H1 (cell line): Measurements from ENCODE around the gene DCTPP1. TPM values are rescaled to one million over a fixed set of nuclear protein-coding genes. Genes with fewer than 3 reads are reported as not detected.

Experiments used
- CTCF ChIA-PET: fragments of 300-600 bp; sonication (Branson Sonifier 250); formaldehyde crosslinking; loops from one replicate; lab custom pipeline; 2021; ENCODE audit not compliant: partially characterized antibody; lab: Charles Lee
- POLR2A ChIA-PET: fragments of 300-600 bp; sonication (Branson Sonifier 250); formaldehyde crosslinking; loops from one replicate; lab custom pipeline; 2021; ENCODE audit warnings: inconsistent platforms; ENCODE audit not compliant: partially characterized antibody; lab: Charles Lee
- DNase-seq, 2 experiments: peaks; one replicate each; pipeline versions ENCODE4 v3.0.0 to v3.0.0-alpha.2; 2010 to 2022; ENCODE audit warnings: low spot score in 2 of 2, low read depth in 1 of 2, mixed read lengths in 1 of 2
- FAIRE-seq: peaks from 2 replicates; lab custom pipeline; 2011; peaks lifted over from hg19 to GRCh38; lab: Jason Lieb, UNC
- H2AFZ ChIP-seq: 2 replicates; pipeline ENCODE4 v1.8.1; 2012; ENCODE audit warnings: low read length, inconsistent platforms
- H2AK5ac ChIP-seq: 2 replicates; pipeline ENCODE4 v1.6.1; 2013; ENCODE audit warnings: low read depth, low read length
- H2BK120ac ChIP-seq: replicated peaks from 2 replicates; pipeline ENCODE3; 2013; ENCODE audit warnings: low read depth, low read length, inconsistent platforms
- H2BK12ac ChIP-seq: 2 replicates; pipeline ENCODE4 v1.6.1; 2013; ENCODE audit warnings: low read depth, low read length
- H2BK15ac ChIP-seq: 2 replicates; pipeline ENCODE4 v1.6.1; 2013; ENCODE audit warnings: low read length
- H2BK20ac ChIP-seq: 2 replicates; pipeline ENCODE4 v1.6.1; 2013; ENCODE audit warnings: low read length
- H2BK5ac ChIP-seq: 2 replicates; pipeline ENCODE4 v1.6.1; 2013; ENCODE audit warnings: low read depth, low read length
- H3K14ac ChIP-seq: 2 replicates; pipeline ENCODE4 v1.6.1; 2013; ENCODE audit warnings: inconsistent platforms; ENCODE audit not compliant: insufficient read length
- H3K18ac ChIP-seq: 2 replicates; pipeline ENCODE4 v1.6.1; 2013; ENCODE audit warnings: low read length; ENCODE audit errors: extremely low read depth
- H3K23ac ChIP-seq: 2 replicates; pipeline ENCODE4 v1.6.1; 2013; ENCODE audit warnings: inconsistent platforms; ENCODE audit not compliant: insufficient read length
- H3K23me2 ChIP-seq: 2 replicates; pipeline ENCODE4 v1.6.1; 2013; ENCODE audit warnings: low read depth, low read length
- H3K27ac ChIP-seq: 2 replicates; pipeline ENCODE4 v1.6.1; 2011; ENCODE audit warnings: low read depth, low read length, inconsistent platforms
- H3K27me3 ChIP-seq, 4 experiments: replicated peaks in 1 of 4; 1 replicate in 1 of 4; 2 replicates in 3 of 4; pipeline versions ENCODE4 v1.6.1 to v1.8.1; 2011 to 2013; ENCODE audit warnings: low read length in 3 of 4, mild to moderate bottlenecking in 3 of 4, inconsistent platforms in 2 of 4, mixed read lengths in 2 of 4, moderate library complexity in 1 of 4; ENCODE audit not compliant: control insufficient read depth in 3 of 4, insufficient read depth in 3 of 4; ENCODE audit errors: extremely low read depth in 1 of 4
- H3K36me3 ChIP-seq, 4 experiments: 2 replicates each; pipeline versions ENCODE4 v1.6.1 to v1.8.1; 2011 to 2013; ENCODE audit warnings: mild to moderate bottlenecking in 4 of 4, low read length in 3 of 4, moderate library complexity in 2 of 4, control low read depth in 1 of 4, inconsistent platforms in 1 of 4; ENCODE audit not compliant: insufficient read depth in 4 of 4, control insufficient read depth in 2 of 4
- H3K4ac ChIP-seq: replicated peaks from 2 replicates; pipeline ENCODE3; 2013; ENCODE audit warnings: low read length, low read depth, mixed read lengths, inconsistent platforms; ENCODE audit not compliant: insufficient read length
- H3K4me1 ChIP-seq, 4 experiments: replicated peaks in 1 of 4; 1 replicate in 1 of 4; 2 replicates in 3 of 4; pipeline versions ENCODE4 v1.6.1 to v1.8.1; 2011 to 2013; ENCODE audit warnings: low read length in 3 of 4, inconsistent platforms in 2 of 4, mixed read lengths in 1 of 4; ENCODE audit not compliant: insufficient read depth in 4 of 4, control insufficient read depth in 3 of 4
- H3K4me2 ChIP-seq, 2 experiments: 2 replicates each; pipeline versions ENCODE4 v1.6.1 to v1.8.1; 2011 to 2013; ENCODE audit warnings: low read depth in 2 of 2, low read length in 2 of 2, control low read depth in 1 of 2, inconsistent platforms in 1 of 2, mild to moderate bottlenecking in 1 of 2; ENCODE audit not compliant: insufficient read depth in 1 of 2
- H3K4me3 ChIP-seq, 4 experiments: fragments of 200-600, 300-600 bp in 1 of 4; sonication (generic), shearing (Covaris generic), sonication (Bioruptor Twin) in 1 of 4; 2 replicates each; pipeline versions ENCODE4 v1.5.1 to v1.8.1; 2011 to 2016; ENCODE audit warnings: low read length in 4 of 4, low read depth in 3 of 4, control low read depth in 2 of 4, inconsistent platforms in 2 of 4, mild to moderate bottlenecking in 2 of 4, mixed read lengths in 1 of 4, moderate library complexity in 1 of 4; ENCODE audit not compliant: insufficient read depth in 2 of 4; ENCODE audit errors: extremely low read depth in 1 of 4
- H3K56ac ChIP-seq: replicated peaks from 2 replicates; pipeline ENCODE3; 2013; ENCODE audit warnings: low read depth, mild to moderate bottlenecking, mixed read lengths, low read length, inconsistent platforms; ENCODE audit not compliant: insufficient read length
- H3K79me1 ChIP-seq: 2 replicates; pipeline ENCODE4 v1.6.1; 2013; ENCODE audit warnings: low read depth, low read length, control low read depth
- H3K79me2 ChIP-seq, 2 experiments: 2 replicates each; pipeline versions ENCODE4 v1.6.1 to v1.8.1; 2012 to 2013; ENCODE audit warnings: low read length in 2 of 2, mild to moderate bottlenecking in 2 of 2, inconsistent platforms in 1 of 2; ENCODE audit not compliant: insufficient read depth in 2 of 2, control insufficient read depth in 1 of 2
- H3K9ac ChIP-seq, 4 experiments: replicated peaks in 1 of 4; 1 replicate in 1 of 4; 2 replicates in 3 of 4; pipeline versions ENCODE4 v1.6.1 to v1.8.1; 2011 to 2013; ENCODE audit warnings: low read depth in 3 of 4, low read length in 3 of 4, control low read depth in 2 of 4, mild to moderate bottlenecking in 2 of 4, moderate library complexity in 2 of 4, inconsistent platforms in 1 of 4; ENCODE audit errors: extremely low read depth in 1 of 4
- H3K9me3 ChIP-seq, 2 experiments: 2 replicates each; pipeline versions ENCODE4 v1.6.1 to v1.8.1; 2012 to 2013; ENCODE audit warnings: mild to moderate bottlenecking in 2 of 2, moderate library complexity in 2 of 2, control low read depth in 1 of 2, inconsistent platforms in 1 of 2, low read depth in 1 of 2, low read length in 1 of 2, mixed read lengths in 1 of 2; ENCODE audit not compliant: insufficient read depth in 2 of 2
- H4K20me1 ChIP-seq, 2 experiments: replicated peaks in 1 of 2; 2 replicates each; pipeline versions ENCODE3 to v1.8.1; 2011 to 2013; ENCODE audit warnings: inconsistent platforms in 2 of 2, low read length in 2 of 2, mild to moderate bottlenecking in 1 of 2; ENCODE audit not compliant: insufficient read depth in 2 of 2, control insufficient read depth in 1 of 2
- H4K5ac ChIP-seq: 2 replicates; pipeline ENCODE4 v1.6.1; 2013; ENCODE audit warnings: low read length, low read depth, mixed read lengths, inconsistent platforms; ENCODE audit not compliant: insufficient read length
- H4K8ac ChIP-seq: 2 replicates; pipeline ENCODE4 v1.8.0; 2013; ENCODE audit warnings: mild to moderate bottlenecking, moderate library complexity, low read length, inconsistent platforms; ENCODE audit not compliant: insufficient read depth; ENCODE audit errors: extremely low read depth
- H4K91ac ChIP-seq: replicated peaks from 2 replicates; pipeline ENCODE3; 2013; ENCODE audit warnings: low read length, mixed read lengths, inconsistent platforms; ENCODE audit not compliant: insufficient read length
- ASH2L ChIP-seq: fragments of 200-600, 300-600 bp; sonication (generic); IDR thresholded peaks from one replicate; pipeline ENCODE4 v1.7.1; 2017; ENCODE audit warnings: low read length
- BACH1 ChIP-seq: IDR thresholded peaks from 2 replicates; pipeline ENCODE4 v1.6.1; 2012; ENCODE audit warnings: low read length, improper control_type of control experiment
- BCL11A ChIP-seq, 2 experiments: IDR thresholded peaks; one replicate each; pipeline ENCODE4 v1.6.1; 2011; ENCODE audit warnings: low read depth in 2 of 2, low read length in 2 of 2, mild to moderate bottlenecking in 2 of 2
- CREB1 ChIP-seq: IDR thresholded peaks from 2 replicates; pipeline ENCODE4 v1.6.1; 2012; ENCODE audit warnings: inconsistent platforms
- GABPA ChIP-seq: IDR thresholded peaks from 2 replicates; pipeline ENCODE4 v1.6.1; 2011; ENCODE audit warnings: mild to moderate bottlenecking, low read length, moderate library complexity, borderline replicate concordance; ENCODE audit not compliant: insufficient read depth
- JUN ChIP-seq: IDR thresholded peaks from 2 replicates; pipeline ENCODE4 v1.6.1; 2011; ENCODE audit warnings: low read depth, mild to moderate bottlenecking, improper control_type of control experiment, low read length
- MAFK ChIP-seq: IDR thresholded peaks from 2 replicates; pipeline ENCODE4 v1.6.1; 2012; ENCODE audit warnings: low read depth, mild to moderate bottlenecking, improper control_type of control experiment, low read length
- NRF1 ChIP-seq: IDR thresholded peaks from 2 replicates; pipeline ENCODE4 v1.6.1; 2011; ENCODE audit warnings: mild to moderate bottlenecking, low read depth, low read length, improper control_type of control experiment
- RAD21 ChIP-seq, 2 experiments: IDR thresholded peaks in 1 of 2; conservative IDR thresholded peaks in 1 of 2; 2 replicates each; pipeline ENCODE4 v1.6.1; 2011; ENCODE audit warnings: low read depth in 2 of 2, low read length in 2 of 2, improper control_type of control experiment in 1 of 2, inconsistent platforms in 1 of 2, mild to moderate bottlenecking in 1 of 2, moderate library complexity in 1 of 2
- RBBP5 ChIP-seq: IDR thresholded peaks from 2 replicates; pipeline ENCODE4 v1.7.1; 2012; ENCODE audit warnings: low read depth, mild to moderate bottlenecking, inconsistent platforms, low read length, moderate library complexity, borderline replicate concordance
- RXRA ChIP-seq: IDR thresholded peaks from 2 replicates; pipeline ENCODE4 v1.6.1; 2011; ENCODE audit warnings: low read depth, mild to moderate bottlenecking, low read length, moderate library complexity; ENCODE audit not compliant: insufficient read depth
- SIN3A ChIP-seq, 2 experiments: IDR thresholded peaks in 1 of 2; conservative IDR thresholded peaks in 1 of 2; 2 replicates each; pipeline ENCODE4 v1.6.1; 2011 to 2012; ENCODE audit warnings: low read length in 2 of 2, improper control_type of control experiment in 1 of 2, low read depth in 1 of 2, mild to moderate bottlenecking in 1 of 2
- SIX5 ChIP-seq: IDR thresholded peaks from 2 replicates; pipeline ENCODE4 v1.6.1; 2011; ENCODE audit warnings: mild to moderate bottlenecking, low read depth, low read length
- WGBS, 2 experiments: shearing (Covaris generic) in 1 of 2; methylation state at CpG; one replicate each; pipeline versions ENCODE4 v1.1.6 to v1.1.7; 2013 to 2015; ENCODE audit warnings: low lambda C conversion rate in 2 of 2, mixed read lengths in 2 of 2, inconsistent platforms in 1 of 2, low coverage in 1 of 2, missing lambda C conversion rate in 1 of 2; ENCODE audit not compliant: insufficient replicate concordance in 2 of 2, insufficient coverage in 1 of 2, insufficient read length in 1 of 2; ENCODE audit errors: extremely low coverage in 1 of 2, missing lambda C conversion rate in 1 of 2; 5-methylcytosine and 5-hydroxymethylcytosine counted together
- polyA plus RNA-seq, 7 experiments: library from polyadenylated mRNA; depleted of rRNA in 3 of 7; stranded (reverse) in 5 of 7; unstranded in 2 of 7; fragments of >200 nt in 5 of 7; fragments of 200-250 nt in 2 of 7; gene quantifications; 1 replicate in 5 of 7; 2 replicates in 1 of 7; 4 replicates in 1 of 7; pipeline versions ENCODE4 v1.2.1 to v1.2.3, GENCODE V29; 2011 to 2013; ENCODE audit warnings: missing spikeins in 2 of 7, mixed read lengths in 2 of 7
- total RNA-seq: library from RNA; stranded (reverse); fragmentation: NEBNext Ultra II Directional; extraction: Animal tissue kit (Norgen Biotek cat#: 25700); gene quantifications from 2 replicates; pipeline ENCODE4 v1.2.1, GENCODE V29; 2021
- TF ChIP-seq, protein P1 (sequence below): IDR thresholded peaks from 2 replicates; pipeline ENCODE4 v1.6.1; 2012; ENCODE audit warnings: inconsistent platforms

DCTPP1 gene
- total and polyA plus RNA-seq, 2 of the 8 experiments (the other 6 are each of a cell fraction or from before 2014, with no cell fraction given) = 94.5 to 103 TPM

DNA sequence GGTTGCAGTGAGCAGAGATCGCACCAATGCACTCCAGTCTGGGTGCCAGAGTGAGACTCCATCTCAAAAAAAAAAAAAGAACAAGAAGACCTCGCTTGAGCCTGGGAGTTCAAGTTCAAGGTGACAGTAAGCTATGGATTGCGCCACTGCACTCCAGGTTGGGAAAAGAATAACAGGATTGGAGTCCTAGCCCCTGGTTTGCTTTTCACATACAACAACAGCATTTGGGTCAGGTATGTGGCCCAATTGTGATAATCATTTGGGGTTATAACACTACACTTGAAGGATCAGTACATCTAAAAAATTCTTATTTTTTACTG is 19.2 kb upstream of the DCTPP1 start:
- peaks cover 6% of the 10 kb centered on the region for H3K23me2 ChIP-seq
- H4K91ac ChIP-seq = no peak overlapping the region
- H2BK12ac ChIP-seq = no peak overlapping the region
- H3K9me3 ChIP-seq = no peaks in the 10 kb centered on the region
- H3K56ac ChIP-seq = no peak overlapping the region
- FAIRE-seq (no peak), DNase-seq (no peak)
- no peak overlapping the region for H3K23ac ChIP-seq
- H3K79me2 ChIP-seq = peaks cover 0 to 9% of the 10 kb centered on the region in 2 experiments; a peak in 1 of 4 replicates
- H3K27me3 ChIP-seq = peaks cover 0 to 4% (median 1%) of the 10 kb centered on the region in 4 experiments; a peak in 1 of 7 replicates
- 80% methylated on average over 3 of the region's 3 CpGs; no CpG with 5 or more reads in 1 of the 2 experiments for WGBS, 2 experiments
- H3K79me1 ChIP-seq = peaks cover 8% of the 10 kb centered on the region
- no peak overlapping the region for H3K4ac ChIP-seq
- no peak overlapping the region for H3K4me2 ChIP-seq
- H3K18ac ChIP-seq = no peak overlapping the region
- no peak overlapping the region for H4K5ac ChIP-seq
- ChIA-PET POLR2A (interaction anchor here (0.7 kb wide), 1 partner anchor 23 kb away, joined by 3 read pairs; no protein-coding TSS in a partner anchor), CTCF (interaction anchor here (0.5 to 4.7 kb wide), 41 partner anchors 9 to 201 kb away, joined by 3 to 42 read pairs (median 4); partner anchors contain the start of genes DCTPP1, PRR14, ZNF689 and ZNF747)
- no peak overlapping the region for H3K27ac ChIP-seq
- no peak overlapping the region for H2BK5ac ChIP-seq
- no peak overlapping the region for H2AFZ ChIP-seq
- H3K36me3 ChIP-seq = peaks cover 0 to 7% (median 0%) of the 10 kb centered on the region in 4 experiments; a peak in 1 of 8 replicates
- peaks cover 0 to 7% (median 5%) of the 10 kb centered on the region in 4 experiments; a peak in 5 of 7 replicates for H3K4me1 ChIP-seq
- no peak overlapping the region for H2BK120ac ChIP-seq
- H3K9ac ChIP-seq = no peak overlapping the region
- H2BK15ac ChIP-seq = no peak overlapping the region
- no peak overlapping the region for H3K4me3 ChIP-seq
- H2AK5ac ChIP-seq = no peak overlapping the region
- no peak overlapping the region for H4K8ac ChIP-seq
- no peak overlapping the region for H3K14ac ChIP-seq
- peaks cover 0 to 3% of the 10 kb centered on the region in 2 experiments for H4K20me1 ChIP-seq
- H2BK20ac ChIP-seq = no peak overlapping the region
- TF ChIP-seq RAD21 (IDR thresholded peaks at IDR 0.05 in 1 of 2, conservative IDR thresholded peaks at IDR 0.05 in 1 of 2; ENCODE audit: low read depth in 2 of 2, low read length in 2 of 2) (no peak), NRF1 (no peak), GABPA (no peak), BACH1 (no peak), RBBP5 (no peak), JUN (no peak), BCL11A (IDR thresholded peaks at IDR 0.05; ENCODE audit: low read depth in 2 of 2, low read length in 2 of 2) (no peak), RXRA (no peak), SIX5 (no peak), ASH2L (no peak), SIN3A (conservative IDR thresholded peaks at IDR 0.05 in 1 of 2, IDR thresholded peaks at IDR 0.05 in 1 of 2; ENCODE audit: low read depth in 1 of 2, low read length in 2 of 2) (no peak), CREB1 (no peak), MAFK (no peak)
- TF ChIP-seq, protein P1, sequence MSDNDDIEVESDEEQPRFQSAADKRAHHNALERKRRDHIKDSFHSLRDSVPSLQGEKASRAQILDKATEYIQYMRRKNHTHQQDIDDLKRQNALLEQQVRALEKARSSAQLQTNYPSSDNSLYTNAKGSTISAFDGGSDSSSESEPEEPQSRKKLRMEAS = no peak
